8988T (cell line): Measurements from ENCODE around the gene AGPAT3.

Experiments used
- DNase-seq: peaks from one replicate; pipeline ENCODE4 v3.0.0; 2011

The AGPAT3 gene

GRCh38 chr21:43925609-43926008 lies 60.6 kb downstream of the AGPAT3 start:
- no peak for DNase-seq

GRCh38 chr21:43926196-43926595 lies 61.2 kb downstream of the AGPAT3 start:
- DNase-seq, result no peak

DNA sequence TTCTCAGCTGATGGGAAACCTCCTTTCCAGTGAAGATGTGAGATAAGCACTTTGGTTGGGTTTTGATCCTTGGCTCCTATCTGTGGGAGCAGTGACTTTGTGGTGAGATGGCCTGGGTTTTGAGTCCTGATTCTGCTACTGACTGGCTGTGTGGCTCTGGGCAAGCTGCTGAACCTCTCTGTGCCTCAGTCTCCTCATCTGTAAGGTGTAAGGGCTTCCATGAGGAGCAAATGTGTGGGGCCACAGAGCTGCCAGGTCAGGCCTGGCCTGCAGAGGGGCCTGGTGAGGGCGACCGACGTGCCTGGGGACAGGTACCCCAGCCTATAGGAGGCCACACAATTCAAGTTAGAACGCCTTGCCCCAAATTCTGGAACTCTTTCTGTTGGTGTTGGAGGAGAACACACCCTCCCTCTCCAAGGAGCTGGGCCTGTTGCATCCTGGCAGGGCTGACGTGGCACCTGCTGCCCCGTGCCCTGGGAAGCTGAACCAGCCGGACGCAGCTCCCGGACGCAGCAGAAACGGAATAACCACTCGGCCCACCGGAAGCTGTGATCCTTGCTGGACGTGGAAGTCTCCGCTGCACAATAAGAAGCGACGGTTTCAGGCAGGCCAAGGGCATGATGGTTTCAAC lies 62.7 kb downstream of the AGPAT3 start:
- DNase-seq, result no peak

- no peak for DNase-seq
Observed at GRCh38 chr21:43928222-43929125, 63.5 kb downstream of the AGPAT3 start.

- DNase-seq, result no peak
Observed at GRCh38 chr21:43929217-43929971, 64.4 kb downstream of the AGPAT3 start.

GRCh38 chr21:43930074-43930847 lies 65.2 kb downstream of the AGPAT3 start:
- DNase-seq, result no peak

- no peak for DNase-seq
Observed at GRCh38 chr21:43930848-43931375, 65.9 kb downstream of the AGPAT3 start.

DNA sequence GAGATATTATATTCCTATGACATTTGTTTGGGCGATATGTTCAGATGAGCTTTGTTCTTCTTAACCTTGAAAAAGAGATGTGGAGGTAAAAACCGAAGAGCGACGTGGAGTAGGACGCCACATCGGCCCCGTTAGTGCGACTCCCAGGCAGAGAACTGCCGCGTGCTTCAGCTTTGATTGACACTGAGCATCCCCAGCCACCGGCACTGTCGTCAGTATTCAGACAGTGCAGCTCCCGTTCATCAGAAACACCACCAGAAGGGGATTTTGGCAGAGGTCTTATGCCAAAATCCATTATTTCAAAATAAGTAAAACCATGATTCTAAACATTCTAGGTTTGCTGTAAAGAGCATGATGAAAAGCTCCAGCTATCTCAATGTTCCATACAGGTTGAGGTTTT lies 66.5 kb downstream of the AGPAT3 start:
- no peak for DNase-seq

DNA sequence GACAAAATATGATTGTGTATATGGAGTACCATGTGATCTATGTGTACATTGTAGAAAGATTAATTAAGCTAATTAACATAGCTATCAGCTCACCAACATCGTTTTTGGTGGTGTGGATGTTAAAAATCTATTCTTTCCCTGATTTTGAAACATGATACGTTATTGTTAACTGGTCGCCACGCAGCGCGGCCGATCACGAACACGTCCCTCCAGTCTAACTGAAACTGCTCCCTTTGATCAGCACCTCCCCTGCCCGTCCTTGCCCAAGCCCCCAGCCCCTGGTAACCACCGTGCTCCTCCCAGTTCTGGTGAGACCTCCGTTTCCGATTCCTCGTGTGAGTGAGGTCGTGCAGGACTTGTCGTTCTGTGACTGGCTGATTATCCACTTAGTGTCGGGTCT lies 67.0 kb downstream of the AGPAT3 start:
- DNase-seq, result no peak

DNA sequence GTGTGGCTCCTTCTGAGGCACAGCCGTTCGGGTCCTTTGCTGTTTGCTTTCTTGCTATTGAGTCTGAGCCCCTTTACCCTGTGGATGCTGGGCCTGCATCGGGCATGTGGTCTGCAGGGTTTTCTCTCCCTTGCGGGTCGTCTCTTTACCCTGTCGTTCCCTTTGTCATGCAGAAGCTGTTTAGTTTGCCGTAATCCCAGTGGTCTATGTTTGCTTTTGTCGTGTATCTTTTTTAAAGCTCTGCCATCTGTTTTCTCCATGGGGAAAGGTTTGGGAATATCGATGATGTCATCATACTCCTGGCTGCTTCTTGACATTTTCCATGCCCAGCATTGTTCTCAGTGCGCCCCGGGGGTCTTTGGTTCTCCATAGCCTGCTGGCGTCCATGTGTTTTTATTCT lies 68.2 kb downstream of the AGPAT3 start:
- DNase-seq, result no peak

- no peak for DNase-seq
Observed at GRCh38 chr21:43933680-43934079, 68.7 kb downstream of the AGPAT3 start.

- DNase-seq, result no peak
Observed at GRCh38 chr21:43934116-43934515, 69.1 kb downstream of the AGPAT3 start.

DNA sequence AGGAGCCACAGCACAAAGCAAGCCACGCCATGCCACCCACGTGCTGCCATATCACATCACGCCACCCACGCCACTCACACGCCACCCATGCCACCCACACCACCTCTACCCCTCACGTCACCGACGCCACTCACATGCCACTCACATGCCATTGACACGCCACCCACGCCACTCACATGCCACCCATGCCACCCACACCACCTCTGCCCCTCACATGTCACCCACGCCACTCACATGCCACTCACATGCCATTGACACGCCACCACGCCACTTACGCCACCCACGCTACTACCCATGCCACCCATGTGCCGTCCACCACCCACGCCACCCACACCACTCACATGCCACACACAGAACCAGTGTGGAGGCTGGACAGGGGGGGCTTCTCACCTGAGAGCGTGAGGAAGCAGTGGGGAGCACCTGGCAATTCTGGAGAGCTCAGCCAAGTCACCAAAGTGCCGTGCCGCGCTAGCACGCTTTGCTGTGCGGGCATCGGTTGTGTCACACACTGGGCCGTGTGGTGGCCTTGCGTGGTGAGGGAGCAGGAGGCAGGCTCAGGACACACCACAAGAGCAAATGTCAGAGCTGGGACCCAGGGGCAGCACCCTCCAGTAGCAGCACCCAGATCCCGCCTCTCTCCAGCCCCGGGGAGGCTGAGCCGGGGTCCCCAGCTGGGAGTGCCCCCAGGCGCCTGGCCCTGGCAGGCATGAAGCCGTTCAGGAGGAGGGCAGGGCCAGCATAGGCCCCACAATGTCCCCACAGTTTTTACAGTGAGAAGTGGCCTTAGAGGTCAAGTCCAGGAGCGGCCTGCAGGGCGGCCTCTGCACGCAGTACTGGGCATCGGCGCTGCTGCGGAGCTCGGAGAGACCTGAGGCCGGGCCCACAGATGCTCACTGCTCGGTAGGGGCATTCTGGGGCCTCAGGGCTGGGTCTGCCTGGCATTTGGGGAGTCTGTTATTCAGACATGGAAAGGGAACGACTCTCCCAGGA lies 70.0 kb downstream of the AGPAT3 start:
- no peak for DNase-seq

- DNase-seq, result no peak
Observed at GRCh38 chr21:43935711-43936110, 70.7 kb downstream of the AGPAT3 start.

GRCh38 chr21:43936247-43936967 lies 71.4 kb downstream of the AGPAT3 start:
- DNase-seq, result no peak

- no peak for DNase-seq
Observed at GRCh38 chr21:43937051-43937832, 72.2 kb downstream of the AGPAT3 start.

DNA sequence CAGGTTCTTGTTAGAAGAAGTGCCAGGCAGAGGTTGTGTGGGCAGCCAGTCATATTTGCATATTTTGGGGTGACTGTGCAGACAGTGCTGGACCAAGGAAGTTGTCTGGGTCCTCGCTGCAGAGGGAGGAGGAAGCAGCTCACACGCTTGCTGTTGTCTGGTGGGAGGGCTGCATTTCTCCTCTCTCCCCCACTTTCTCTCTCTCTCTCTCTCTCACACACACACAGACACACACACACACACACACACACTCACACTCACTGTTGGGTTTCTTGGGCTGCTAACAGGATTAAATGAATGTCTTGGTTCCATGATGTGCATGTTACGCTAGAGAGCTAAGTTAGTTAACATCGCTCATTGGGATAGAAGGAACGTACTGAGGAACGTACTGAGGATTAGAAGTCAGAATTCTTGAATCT lies 72.9 kb downstream of the AGPAT3 start:
- no peak for DNase-seq

DNA sequence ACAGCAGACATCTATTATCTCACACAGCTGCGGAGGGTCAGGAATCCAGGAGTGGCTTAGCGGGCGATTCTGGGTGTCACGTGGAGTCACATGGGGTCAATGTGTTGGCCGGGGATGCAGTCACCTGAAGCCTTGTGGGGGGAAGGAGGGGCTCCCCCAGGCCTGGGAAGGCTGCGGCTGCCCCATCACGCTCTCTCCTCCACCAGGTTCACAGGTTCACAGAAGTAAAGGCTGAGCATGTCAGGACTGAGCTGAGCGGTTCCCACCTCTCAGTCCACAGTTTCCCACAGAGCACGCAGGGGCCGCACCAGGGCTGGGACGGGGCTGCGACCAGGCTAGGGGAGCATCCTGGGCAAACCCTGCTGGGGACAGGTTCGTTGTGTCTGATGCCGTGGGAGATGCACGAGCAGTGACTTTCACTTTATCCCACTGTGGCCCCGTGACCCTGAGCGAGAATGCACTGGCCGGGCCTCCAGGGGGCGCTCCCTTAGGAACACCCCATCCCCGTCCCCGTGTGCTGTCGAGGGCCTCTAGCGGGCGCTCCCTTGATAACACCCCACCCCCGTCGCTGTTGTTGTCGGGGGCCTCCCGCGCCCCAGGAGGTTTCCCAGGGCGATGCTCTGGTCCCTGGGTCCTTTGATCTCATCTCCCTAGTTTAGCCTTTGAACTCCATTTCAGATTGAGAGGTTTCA lies 73.9 kb downstream of the AGPAT3 start:
- peak; percentile 89 for DNase-seq
